Transverse colon (tissue), 3 donors: ENCODE results near the gene SLC27A6.

Source experiments
- EP300 ChIP-seq: sonication (generic); formaldehyde crosslinking; IDR thresholded peaks from one replicate; pipeline ENCODE4 v1.6.1; 2017; ENCODE audit warnings: antibody characterized with exemption, low read depth
- POLR2A ChIP-seq: fragments of 450-650 bp; IDR thresholded peaks from one replicate; pipeline ENCODE4 v1.6.1; 2016; ENCODE audit warnings: antibody characterized with exemption, mild to moderate bottlenecking, moderate library complexity
- POLR2AphosphoS5 ChIP-seq, 3 donors: sonication (generic); formaldehyde crosslinking; IDR thresholded peaks; one replicate each; pipeline ENCODE4 v1.6.1; 2016; ENCODE audit warnings: antibody characterized with exemption in 3 of 3

- no peak for TF ChIP-seq POLR2A
- no peak for TF ChIP-seq POLR2AphosphoS5 (IDR thresholded peaks at IDR 0.05)
- no peak for TF ChIP-seq EP300
These were observed 92.0 kb downstream of the SLC27A6 start for GRCh38 chr5:129057329-129057728.
